ENCODE results near the gene NCK2.
A peak's percentile ranks its signal among the peaks of the same experiment; 100 is the strongest.

Gene NCK2

GRCh38 chr2:105820151-105820550, 75.4 kb downstream of the NCK2 start:
- Histone ChIP-seq H3K4me1 (ENCODE audit: insufficient read depth, low read length, poor library complexity, severe bottlenecking) (peaks cover 19% of the 10 kb centered on the region), H3K36me3 (ENCODE audit: insufficient read depth, low read length) (peaks cover 27% of the 10 kb centered on the region), H3F3A (ENCODE audit: low read depth) (no peaks in the 10 kb centered on the region), H2AFZ (ENCODE audit: low read length) (no peak overlapping the region), H3K27me3 (ENCODE audit: insufficient read depth, low read length, poor library complexity, severe bottlenecking) (no peaks in the 10 kb centered on the region), H3K9me3 (ENCODE audit: insufficient read depth, low read depth, low read length) (no peaks in the 10 kb centered on the region), H3K9me2 (replicated peaks; ENCODE audit: low read depth, low read length) (no peaks in the 10 kb centered on the region), H4K20me1 (ENCODE audit: insufficient read depth, low read length, poor library complexity, severe bottlenecking) (peaks cover 4% of the 10 kb centered on the region), H3K4me2 (ENCODE audit: low read depth, low read length, poor library complexity, severe bottlenecking) (no peak overlapping the region), H3K4me3 (ENCODE audit: low read length, poor library complexity, severe bottlenecking) (no peak overlapping the region), H3K9ac (ENCODE audit: low read depth, low read length, poor library complexity, severe bottlenecking) (no peak overlapping the region), H3K79me2 (ENCODE audit: insufficient read depth, low read length) (peaks cover 76% of the 10 kb centered on the region)
- TF ChIP-seq EZH2phosphoT487 (IDR thresholded peaks at IDR 0.05; ENCODE audit: borderline replicate concordance) = no peak
- TF ChIP-seq CTCF (conservative IDR thresholded peaks at IDR 0.05; ENCODE audit: low read length) = no peak

- peaks cover 4% of the 10 kb centered on the region for H4K20me1 ChIP-seq (ENCODE audit: insufficient read depth, low read length, poor library complexity, severe bottlenecking)
- H3K4me1 ChIP-seq (ENCODE audit: insufficient read depth, low read length, poor library complexity, severe bottlenecking) = peaks cover 19% of the 10 kb centered on the region
- no peak overlapping the region for H3K4me2 ChIP-seq (ENCODE audit: low read depth, low read length, poor library complexity, severe bottlenecking)
- TF ChIP-seq EZH2phosphoT487 (IDR thresholded peaks at IDR 0.05; ENCODE audit: borderline replicate concordance) (no peak), CTCF (conservative IDR thresholded peaks at IDR 0.05; ENCODE audit: low read length) (no peak)
- peaks cover 76% of the 10 kb centered on the region for H3K79me2 ChIP-seq (ENCODE audit: insufficient read depth, low read length)
- H2AFZ ChIP-seq (ENCODE audit: low read length) = no peak overlapping the region
- peaks cover 27% of the 10 kb centered on the region for H3K36me3 ChIP-seq (ENCODE audit: insufficient read depth, low read length)
- H3K27me3 ChIP-seq (ENCODE audit: insufficient read depth, low read length, poor library complexity, severe bottlenecking) = no peaks in the 10 kb centered on the region
- H3K9me3 ChIP-seq (ENCODE audit: insufficient read depth, low read depth, low read length) = no peaks in the 10 kb centered on the region
- H3K4me3 ChIP-seq (ENCODE audit: low read length, poor library complexity, severe bottlenecking) = no peak overlapping the region
- no peaks in the 10 kb centered on the region for H3F3A ChIP-seq (ENCODE audit: low read depth)
- no peaks in the 10 kb centered on the region for H3K9me2 ChIP-seq (replicated peaks; ENCODE audit: low read depth, low read length)
- no peak overlapping the region for H3K9ac ChIP-seq (ENCODE audit: low read depth, low read length, poor library complexity, severe bottlenecking)
Measured at GRCh38 chr2:105820691-105821090, 76.0 kb downstream of the NCK2 start.

- peak overlapping the region; percentile 47 for H3K9ac ChIP-seq (ENCODE audit: low read depth, low read length, poor library complexity, severe bottlenecking)
- no peaks in the 10 kb centered on the region for H3K27me3 ChIP-seq (ENCODE audit: insufficient read depth, low read length, poor library complexity, severe bottlenecking)
- peaks cover 74% of the 10 kb centered on the region for H3K79me2 ChIP-seq (ENCODE audit: insufficient read depth, low read length)
- H3F3A ChIP-seq (ENCODE audit: low read depth) = no peaks in the 10 kb centered on the region
- peak overlapping the region; percentile 20 for H3K4me3 ChIP-seq (ENCODE audit: low read length, poor library complexity, severe bottlenecking)
- no peak overlapping the region for H2AFZ ChIP-seq (ENCODE audit: low read length)
- no peak for TF ChIP-seq EZH2phosphoT487 (IDR thresholded peaks at IDR 0.05; ENCODE audit: borderline replicate concordance)
- no peak for TF ChIP-seq CTCF (conservative IDR thresholded peaks at IDR 0.05; ENCODE audit: low read length)
- H3K4me1 ChIP-seq (ENCODE audit: insufficient read depth, low read length, poor library complexity, severe bottlenecking) = peaks cover 19% of the 10 kb centered on the region
- no peaks in the 10 kb centered on the region for H3K9me2 ChIP-seq (replicated peaks; ENCODE audit: low read depth, low read length)
- no peaks in the 10 kb centered on the region for H3K9me3 ChIP-seq (ENCODE audit: insufficient read depth, low read depth, low read length)
- peaks cover 4% of the 10 kb centered on the region for H4K20me1 ChIP-seq (ENCODE audit: insufficient read depth, low read length, poor library complexity, severe bottlenecking)
- peaks cover 24% of the 10 kb centered on the region for H3K36me3 ChIP-seq (ENCODE audit: insufficient read depth, low read length)
- H3K4me2 ChIP-seq (ENCODE audit: low read depth, low read length, poor library complexity, severe bottlenecking) = peak overlapping the region; percentile 52
Measured at GRCh38 chr2:105821428-105822125, 76.9 kb downstream of the NCK2 start.

Measured in Loucy (cell line).